Activated T-cell treated with anti-CD3 and anti-CD28 coated beads, Interleukin-2, amount 50 U/mL, for 72 hours (primary cell): Measurements from ENCODE around the gene OR6B1. TPM values are rescaled to one million over a fixed set of nuclear protein-coding genes. Genes with fewer than 3 reads are reported as not detected.
"Not testable (repeated sequence)": the region's sequence is repeated elsewhere in the genome, so short reads cannot be mapped to it uniquely, and the experiment has no call there.

Experiments used
- ATAC-seq, 2 donors: fragments of 150-1000 bp; cut with Tn5 transposase; replicated peaks in 1 of 2; 2 replicates each; pipeline ENCODE4 v1.10.0; 2021; ENCODE audit warnings: moderate library complexity in 2 of 2, mild to moderate bottlenecking in 1 of 2
- DNase-seq, 2 donors: peaks; one replicate each; pipeline ENCODE4 v3.0.0; 2021 to 2022; ENCODE audit warnings: mixed read lengths in 1 of 2
- H3K27ac Mint-ChIP-seq: one replicate; pipeline ENCODE4 v1.8.0; 2022; ENCODE audit warnings: mild to moderate bottlenecking, moderate library complexity, mixed read lengths
- H3K27me3 Mint-ChIP-seq: one replicate; pipeline ENCODE4 v1.8.0; 2022; ENCODE audit warnings: low read depth, mixed read lengths
- H3K36me3 Mint-ChIP-seq, 2 donors: one replicate each; pipeline ENCODE4 v1.8.0; 2022; ENCODE audit warnings: mixed read lengths in 2 of 2, mild to moderate bottlenecking in 1 of 2; ENCODE audit not compliant: insufficient read depth in 2 of 2
- H3K4me1 Mint-ChIP-seq: one replicate; pipeline ENCODE4 v1.8.0; 2022; ENCODE audit warnings: low read depth, mixed read lengths
- H3K4me3 Mint-ChIP-seq, 2 donors: one replicate each; pipeline ENCODE4 v1.8.0; 2022; ENCODE audit warnings: mild to moderate bottlenecking in 2 of 2, mixed read lengths in 2 of 2, moderate library complexity in 2 of 2
- H3K9me3 Mint-ChIP-seq, 2 donors: one replicate each; pipeline ENCODE4 v1.8.0; 2022; ENCODE audit warnings: mixed read lengths in 2 of 2
- total RNA-seq, 2 donors: library from RNA; stranded (reverse); gene quantifications; one replicate each; pipeline ENCODE4 v1.2.3, GENCODE V29; 2022

OR6B1 gene
- total RNA-seq, 2 donors from 2014 or later, result not detected

GRCh38 chr7:143980746-143981510, 19.2 kb upstream of the OR6B1 start:
- no peaks in the 10 kb centered on the region for H3K4me1 Mint-ChIP-seq
- no peaks in the 10 kb centered on the region for H3K36me3 Mint-ChIP-seq
- H3K4me3 Mint-ChIP-seq, result no peak overlapping the region
- no peak for DNase-seq
- H3K9me3 Mint-ChIP-seq, result no peaks in the 10 kb centered on the region
- ATAC-seq, result no peak
- no peak overlapping the region for H3K27ac Mint-ChIP-seq
- H3K27me3 Mint-ChIP-seq, result no peaks in the 10 kb centered on the region

- no peak for ATAC-seq
- no peak overlapping the region for H3K4me3 Mint-ChIP-seq
- H3K36me3 Mint-ChIP-seq, result no peaks in the 10 kb centered on the region
- no peaks in the 10 kb centered on the region for H3K27me3 Mint-ChIP-seq
- H3K27ac Mint-ChIP-seq, result no peak overlapping the region
- DNase-seq, result no peak
- H3K9me3 Mint-ChIP-seq, result peaks cover 0 to 2% of the 10 kb centered on the region in 2 donors
- peaks cover 11% of the 10 kb centered on the region for H3K4me1 Mint-ChIP-seq
Measured at GRCh38 chr7:143983960-143984359, 16.2 kb upstream of the OR6B1 start.

GRCh38 chr7:143987513-143987912, 12.6 kb upstream of the OR6B1 start:
- H3K27ac Mint-ChIP-seq, result peak overlapping the region; percentile 79
- peaks cover 1% of the 10 kb centered on the region for H3K27me3 Mint-ChIP-seq
- ATAC-seq (peak in 1 of 2 donors; percentile 41), DNase-seq (no peak)
- H3K4me1 Mint-ChIP-seq, result peaks cover 11% of the 10 kb centered on the region
- peaks cover 2% of the 10 kb centered on the region in 2 donors for H3K36me3 Mint-ChIP-seq
- H3K4me3 Mint-ChIP-seq, result peak overlapping the region; percentile 2 to 57
- H3K9me3 Mint-ChIP-seq, result peaks cover 0 to 6% of the 10 kb centered on the region in 2 donors

GRCh38 chr7:143988976-143989745, 11.0 kb upstream of the OR6B1 start:
- H3K9me3 Mint-ChIP-seq, result peaks cover 0 to 6% of the 10 kb centered on the region in 2 donors
- ATAC-seq (no peak), DNase-seq (no peak)
- peaks cover 11% of the 10 kb centered on the region for H3K4me1 Mint-ChIP-seq
- H3K27me3 Mint-ChIP-seq, result peaks cover 10% of the 10 kb centered on the region
- H3K4me3 Mint-ChIP-seq, result no peak overlapping the region
- H3K27ac Mint-ChIP-seq, result no peak overlapping the region
- peaks cover 2% of the 10 kb centered on the region in 2 donors for H3K36me3 Mint-ChIP-seq

GRCh38 chr7:143992670-143993069, 7.5 kb upstream of the OR6B1 start:
- H3K27ac Mint-ChIP-seq, result no peak overlapping the region
- no peak for DNase-seq
- peaks cover 2% of the 10 kb centered on the region for H3K4me1 Mint-ChIP-seq
- no peak overlapping the region for H3K4me3 Mint-ChIP-seq
- H3K36me3 Mint-ChIP-seq, result peaks cover 2% of the 10 kb centered on the region in 2 donors
- H3K9me3 Mint-ChIP-seq, result peaks cover 0 to 5% of the 10 kb centered on the region in 2 donors
- peaks cover 10% of the 10 kb centered on the region for H3K27me3 Mint-ChIP-seq
- no peak for ATAC-seq

GRCh38 chr7:143993924-143994323, 6.2 kb upstream of the OR6B1 start:
- DNase-seq (no peak), ATAC-seq (no peak)
- no peak overlapping the region for H3K27ac Mint-ChIP-seq
- H3K27me3 Mint-ChIP-seq, result peaks cover 10% of the 10 kb centered on the region
- peaks cover 2% of the 10 kb centered on the region in 2 donors for H3K36me3 Mint-ChIP-seq
- no peak overlapping the region for H3K4me3 Mint-ChIP-seq
- no peaks in the 10 kb centered on the region for H3K4me1 Mint-ChIP-seq
- H3K9me3 Mint-ChIP-seq, result peaks cover 0 to 5% of the 10 kb centered on the region in 2 donors

- Mint-ChIP-seq H3K36me3 (no peaks in the 10 kb centered on the region), H3K27ac (no peak overlapping the region), H3K27me3 (peaks cover 13% of the 10 kb centered on the region), H3K4me3 (no peak overlapping the region), H3K9me3 (no peaks in the 10 kb centered on the region), H3K4me1 (no peaks in the 10 kb centered on the region)
- DNase-seq (no peak), ATAC-seq (no peak)
Measured at GRCh38 chr7:144001543-144001942, 1.4 kb downstream of the OR6B1 start.

- Mint-ChIP-seq H3K36me3 (peaks cover 6 to 9% of the 10 kb centered on the region in 2 donors), H3K4me1 (no peaks in the 10 kb centered on the region), H3K27ac (no peak overlapping the region), H3K27me3 (peaks cover 19% of the 10 kb centered on the region), H3K9me3 (peaks cover 5 to 7% of the 10 kb centered on the region in 2 donors), H3K4me3 (no peak overlapping the region)
- DNase-seq (no peak), ATAC-seq (no peak)
Measured at GRCh38 chr7:144004703-144005102, 4.6 kb downstream of the OR6B1 start.

- Mint-ChIP-seq H3K4me3 (no peak overlapping the region), H3K4me1 (no peaks in the 10 kb centered on the region), H3K9me3 (peaks cover 8 to 10% of the 10 kb centered on the region in 2 donors), H3K27me3 (peaks cover 19% of the 10 kb centered on the region), H3K36me3 (peaks cover 6 to 11% of the 10 kb centered on the region in 2 donors), H3K27ac (no peak overlapping the region)
- DNase-seq (no peak), ATAC-seq (no peak)
Measured at GRCh38 chr7:144006029-144006691, 6.0 kb downstream of the OR6B1 start.

- Mint-ChIP-seq H3K36me3 (peaks cover 6 to 13% of the 10 kb centered on the region in 2 donors), H3K27me3 (peaks cover 17% of the 10 kb centered on the region), H3K4me3 (no peak overlapping the region), H3K27ac (no peak overlapping the region), H3K4me1 (no peaks in the 10 kb centered on the region), H3K9me3 (peaks cover 8 to 12% of the 10 kb centered on the region in 2 donors)
- ATAC-seq (no peak), DNase-seq (no peak)
Measured at GRCh38 chr7:144006692-144007042, 6.5 kb downstream of the OR6B1 start.

GRCh38 chr7:144009361-144009760, 9.2 kb downstream of the OR6B1 start:
- Mint-ChIP-seq H3K9me3 (peaks cover 8 to 12% of the 10 kb centered on the region in 2 donors), H3K4me1 (no peaks in the 10 kb centered on the region), H3K4me3 (no peak overlapping the region), H3K36me3 (peaks cover 6 to 13% of the 10 kb centered on the region in 2 donors), H3K27me3 (peaks cover 16% of the 10 kb centered on the region), H3K27ac (no peak overlapping the region)
- ATAC-seq, result no peak
- no peak for DNase-seq

GRCh38 chr7:144010061-144010460, 9.9 kb downstream of the OR6B1 start:
- not testable (repeated sequence) for DNase-seq, H3K27ac Mint-ChIP-seq, H3K4me3 Mint-ChIP-seq, H3K4me1 Mint-ChIP-seq, ATAC-seq
- H3K36me3 Mint-ChIP-seq, result peaks cover 6 to 13% of the 10 kb centered on the region in 2 donors
- peaks cover 8 to 12% of the 10 kb centered on the region in 2 donors for H3K9me3 Mint-ChIP-seq
- peaks cover 12% of the 10 kb centered on the region for H3K27me3 Mint-ChIP-seq

GRCh38 chr7:144010821-144011220, 10.7 kb downstream of the OR6B1 start:
- not testable (repeated sequence) for H3K4me1 Mint-ChIP-seq, H3K4me3 Mint-ChIP-seq, DNase-seq, H3K27ac Mint-ChIP-seq, ATAC-seq
- peaks cover 8 to 12% of the 10 kb centered on the region in 2 donors for H3K9me3 Mint-ChIP-seq
- peaks cover 12% of the 10 kb centered on the region for H3K27me3 Mint-ChIP-seq
- H3K36me3 Mint-ChIP-seq, result peaks cover 6 to 13% of the 10 kb centered on the region in 2 donors
